Stimulated activated CD8-positive, alpha-beta memory T cell treated with anti-CD3 and anti-CD28 coated beads, Interleukin-15, amount 100 ng/mL, for 24 hours (primary cell): Measurements from ENCODE around the gene DIP2C.
"Not testable (repeated sequence)": the region's sequence is repeated elsewhere in the genome, so short reads cannot be mapped to it uniquely, and the experiment has no call there.

Experiments
- DNase-seq: peaks from one replicate; pipeline ENCODE4 v3.0.0-alpha.2; 2020; ENCODE audit warnings: low read depth

Gene DIP2C

GRCh38 chr10:693506-693905 lies 4.0 kb upstream of the DIP2C start:
- no peak for DNase-seq

DNA sequence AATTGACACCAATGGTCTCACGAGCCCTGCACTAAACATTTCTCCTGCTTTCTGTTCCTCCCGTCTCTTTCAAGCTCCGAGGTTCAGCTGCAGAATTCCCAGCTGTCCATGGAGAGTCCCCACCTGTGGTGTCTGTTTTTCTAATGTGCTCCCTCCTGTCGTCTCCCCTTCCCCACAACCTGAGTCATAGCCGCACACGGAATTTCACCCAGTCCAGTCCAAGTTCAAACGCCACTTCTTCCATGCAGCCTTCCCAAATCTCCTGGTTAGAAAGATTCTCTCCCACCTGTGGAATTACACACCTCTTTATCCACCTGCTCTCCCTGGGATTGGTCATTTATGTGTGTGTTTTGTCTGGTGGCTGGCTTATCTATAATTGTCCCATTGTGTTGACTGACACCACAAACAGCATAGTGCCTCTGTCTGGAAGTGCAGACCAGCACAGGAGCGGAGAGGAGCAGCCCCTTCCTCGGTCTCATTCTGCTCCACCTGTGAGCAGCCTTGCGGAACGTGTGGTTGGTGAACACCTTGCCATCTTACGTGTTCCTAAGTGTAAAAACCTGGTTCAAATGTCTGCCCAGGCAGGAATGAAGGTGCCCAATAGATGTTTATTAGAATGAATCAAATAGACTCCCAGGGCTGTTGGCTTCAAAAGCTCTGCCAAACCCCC lies 3.3 kb upstream of the DIP2C start:
- no peak for DNase-seq

- DNase-seq = no peak
Observed at GRCh38 chr10:691216-691615, 1.7 kb upstream of the DIP2C start.

GRCh38 chr10:690372-691161 lies 1.1 kb upstream of the DIP2C start:
- DNase-seq = no peak

DNA sequence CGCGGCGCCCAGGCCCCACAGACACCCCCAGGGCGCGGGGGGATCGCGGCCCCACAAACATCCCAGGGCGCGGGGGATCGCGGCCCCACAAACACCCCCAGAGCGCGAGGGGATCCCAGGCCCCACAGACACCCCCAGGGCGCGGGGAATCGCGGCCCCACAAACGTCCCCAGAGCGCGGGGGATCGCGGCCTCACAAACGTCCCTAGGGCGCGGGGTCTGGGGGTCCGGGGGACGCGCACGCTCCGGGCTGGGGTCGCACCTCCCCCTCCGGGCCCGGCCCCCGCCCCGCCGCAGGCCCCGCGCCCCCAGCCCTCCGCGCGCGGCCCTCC lies 382 bp downstream of the DIP2C start:
- no peak for DNase-seq

GRCh38 chr10:688312-689120 lies 952 bp downstream of the DIP2C start:
- DNase-seq = no peak

- DNase-seq = no peak
Observed at GRCh38 chr10:687583-688311, 1.7 kb downstream of the DIP2C start.

GRCh38 chr10:686155-686931 lies 3.1 kb downstream of the DIP2C start:
- DNase-seq = no peak

GRCh38 chr10:685613-686012 lies 3.9 kb downstream of the DIP2C start:
- no peak for DNase-seq

DNA sequence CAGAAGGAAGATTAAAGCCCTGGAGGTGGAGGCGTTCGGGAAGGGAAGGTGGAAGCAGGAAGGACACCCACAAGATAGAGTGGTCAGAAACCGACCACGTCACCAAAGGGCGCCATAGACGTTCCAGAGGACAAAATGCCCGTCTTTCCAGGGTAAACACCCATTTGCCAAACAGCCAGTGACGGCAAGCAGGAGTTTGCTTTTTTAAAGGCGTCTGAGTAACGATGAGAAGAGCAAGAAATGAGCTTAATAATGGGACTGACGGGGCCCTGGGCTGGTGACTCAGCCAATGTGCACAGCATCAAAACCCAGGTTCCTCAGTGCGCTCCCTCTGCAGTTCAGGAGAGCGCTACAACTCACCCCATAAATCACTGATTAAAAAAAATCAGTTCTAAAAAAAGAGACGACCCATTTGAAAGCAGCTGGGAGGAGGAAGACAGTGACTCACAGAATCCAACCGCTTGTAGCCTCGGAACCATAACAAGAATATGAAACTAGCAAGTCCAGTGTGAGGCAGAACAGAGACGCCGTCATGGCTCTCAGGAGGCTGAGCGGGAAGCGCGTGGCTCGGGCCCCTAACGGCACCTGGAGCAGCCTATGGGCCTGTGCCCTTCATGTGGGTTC lies 5.9 kb downstream of the DIP2C start:
- DNase-seq = no peak

- no peak for DNase-seq
Observed at GRCh38 chr10:682931-683447, 6.5 kb downstream of the DIP2C start.

DNA sequence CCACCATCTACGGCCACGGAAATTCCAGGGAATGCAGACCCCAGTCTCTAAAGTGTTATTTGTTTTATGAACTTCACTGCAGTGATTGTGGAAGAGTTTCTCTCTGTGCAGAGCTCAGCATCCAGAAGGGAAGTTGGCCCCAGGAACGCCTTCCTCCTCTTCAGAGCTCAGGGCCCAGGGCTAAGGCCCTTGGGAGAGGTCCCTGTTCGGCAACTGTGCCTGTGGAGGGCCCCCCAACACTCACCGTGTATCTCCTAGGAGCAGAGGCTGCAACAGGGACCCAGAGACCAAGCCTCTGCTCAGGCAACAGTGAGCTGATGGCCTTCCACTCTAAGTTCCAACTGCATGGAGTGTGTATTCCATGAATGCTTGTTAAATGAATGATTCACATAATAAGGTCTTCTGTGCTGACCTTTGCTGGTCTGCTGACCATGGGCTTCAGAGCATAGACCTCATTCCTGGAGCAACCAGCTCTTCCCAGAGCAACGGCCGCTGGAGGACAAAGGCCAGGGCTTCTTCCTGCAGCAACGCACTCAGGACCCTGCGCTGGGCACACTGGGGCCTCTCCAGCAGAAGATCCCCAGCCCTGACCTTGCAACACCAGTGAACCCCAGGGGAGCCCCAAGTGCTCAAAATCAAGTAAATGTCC lies 7.7 kb downstream of the DIP2C start:
- no peak for DNase-seq

GRCh38 chr10:680745-681144 lies 8.7 kb downstream of the DIP2C start:
- DNase-seq = no peak

DNA sequence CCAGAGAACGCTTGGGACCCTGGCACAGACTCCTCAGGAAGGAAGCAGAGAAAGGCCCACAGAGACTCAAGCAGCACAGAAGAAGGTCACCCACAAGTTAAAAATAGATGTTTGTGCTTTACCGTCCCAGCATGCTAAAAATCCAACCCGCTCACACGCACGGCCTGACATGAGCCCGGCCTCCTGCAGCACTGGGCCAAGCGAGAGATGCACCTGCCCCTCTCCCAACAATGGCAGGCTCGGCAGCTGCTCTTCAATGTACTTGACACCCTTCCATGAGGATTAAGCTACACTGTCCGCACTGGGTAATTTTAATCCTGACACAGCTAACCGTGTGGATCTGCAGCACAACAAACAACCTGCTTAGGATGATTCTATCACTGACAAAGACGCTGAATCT lies 9.3 kb downstream of the DIP2C start:
- DNase-seq = no peak

GRCh38 chr10:679556-679955 lies 9.9 kb downstream of the DIP2C start:
- DNase-seq = no peak

DNA sequence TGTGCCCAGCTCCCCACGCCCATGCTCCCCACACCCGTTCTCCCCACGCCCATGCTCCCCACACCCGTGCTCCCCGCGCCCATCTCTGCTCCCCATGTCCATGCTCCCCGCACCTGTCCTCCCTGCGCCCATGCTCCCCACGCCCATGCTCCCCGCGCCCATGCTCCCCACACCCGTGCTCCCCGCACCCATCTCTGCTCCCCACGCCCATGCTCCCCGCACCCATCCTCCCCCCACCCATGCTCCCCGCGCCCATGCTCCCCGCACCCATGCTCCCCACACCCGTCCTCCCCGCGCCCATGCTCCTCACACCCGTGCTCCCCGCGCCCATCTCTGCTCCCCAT lies 10.8 kb downstream of the DIP2C start:
- not testable (repeated sequence) for DNase-seq

- no peak for DNase-seq
Observed at GRCh38 chr10:677750-678661, 11.5 kb downstream of the DIP2C start.

DNA sequence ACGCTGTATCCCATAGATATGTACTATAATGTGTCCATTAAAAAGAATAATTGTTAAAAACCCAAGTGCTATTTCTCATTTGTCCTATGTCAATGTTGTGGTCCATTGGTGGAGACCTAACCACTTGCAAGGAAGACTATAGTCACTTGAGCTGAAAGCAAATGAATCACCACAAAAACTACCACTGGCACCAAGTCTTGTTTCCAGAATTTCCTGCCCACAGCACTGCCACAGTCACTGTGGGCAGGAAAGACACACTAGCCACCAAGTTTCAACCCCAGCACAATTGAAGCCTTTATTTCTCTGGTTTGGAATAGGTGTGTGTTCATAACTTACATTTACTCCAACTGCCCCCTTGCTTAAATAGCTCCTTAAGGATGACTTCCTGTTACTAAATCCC lies 12.4 kb downstream of the DIP2C start:
- DNase-seq = no peak

DNA sequence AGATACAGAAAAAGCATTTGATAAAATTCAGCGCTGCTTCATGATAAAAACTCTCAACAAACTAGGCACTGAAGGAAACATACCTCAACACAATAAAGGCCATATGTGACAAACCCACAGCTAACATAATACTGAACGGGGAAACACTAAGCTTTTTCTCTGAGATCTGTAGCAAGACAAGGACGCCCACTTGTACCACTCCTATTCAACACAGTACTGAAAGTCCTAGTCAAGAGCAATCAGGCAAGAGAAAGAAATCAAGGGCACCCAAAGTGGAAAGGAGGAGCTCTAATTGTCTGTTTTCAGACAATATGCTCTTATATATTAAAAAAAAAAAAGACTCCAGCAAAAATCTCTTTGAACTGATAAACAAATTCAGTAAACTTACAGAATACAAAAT lies 13.3 kb downstream of the DIP2C start:
- DNase-seq = no peak
